Measurements from ENCODE around the gene SURF4.

DNA sequence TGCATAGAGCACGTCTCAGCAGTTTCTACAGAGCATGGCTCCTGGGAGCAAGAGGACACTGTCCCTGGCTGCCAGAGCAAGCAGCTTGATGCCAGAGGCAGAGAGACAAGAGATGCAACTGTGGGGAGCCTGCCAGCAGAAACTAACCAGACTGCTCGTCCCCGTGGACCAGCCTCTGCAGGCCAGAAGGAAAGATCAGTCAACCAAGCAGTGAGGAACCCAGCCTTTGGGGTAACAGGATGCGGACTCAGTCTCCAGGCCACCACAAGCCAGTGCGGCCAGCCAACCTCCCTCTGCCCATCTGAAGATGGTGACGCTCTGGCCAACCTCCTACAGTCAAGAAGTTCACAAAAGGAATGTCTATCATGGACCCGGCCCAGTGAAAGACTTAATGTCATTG, 3.7 kb downstream of the SURF4 start:
- TF ChIP-seq, protein P1, sequence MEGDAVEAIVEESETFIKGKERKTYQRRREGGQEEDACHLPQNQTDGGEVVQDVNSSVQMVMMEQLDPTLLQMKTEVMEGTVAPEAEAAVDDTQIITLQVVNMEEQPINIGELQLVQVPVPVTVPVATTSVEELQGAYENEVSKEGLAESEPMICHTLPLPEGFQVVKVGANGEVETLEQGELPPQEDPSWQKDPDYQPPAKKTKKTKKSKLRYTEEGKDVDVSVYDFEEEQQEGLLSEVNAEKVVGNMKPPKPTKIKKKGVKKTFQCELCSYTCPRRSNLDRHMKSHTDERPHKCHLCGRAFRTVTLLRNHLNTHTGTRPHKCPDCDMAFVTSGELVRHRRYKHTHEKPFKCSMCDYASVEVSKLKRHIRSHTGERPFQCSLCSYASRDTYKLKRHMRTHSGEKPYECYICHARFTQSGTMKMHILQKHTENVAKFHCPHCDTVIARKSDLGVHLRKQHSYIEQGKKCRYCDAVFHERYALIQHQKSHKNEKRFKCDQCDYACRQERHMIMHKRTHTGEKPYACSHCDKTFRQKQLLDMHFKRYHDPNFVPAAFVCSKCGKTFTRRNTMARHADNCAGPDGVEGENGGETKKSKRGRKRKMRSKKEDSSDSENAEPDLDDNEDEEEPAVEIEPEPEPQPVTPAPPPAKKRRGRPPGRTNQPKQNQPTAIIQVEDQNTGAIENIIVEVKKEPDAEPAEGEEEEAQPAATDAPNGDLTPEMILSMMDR (conservative IDR thresholded peaks at IDR 0.05; ENCODE audit: low read length) = no peak
- TF ChIP-seq EZH2phosphoT487 (IDR thresholded peaks at IDR 0.05; ENCODE audit: borderline replicate concordance) = no peak

Measured in Loucy (cell line).